ENCODE measurements around the gene CAMP. TPM values are rescaled to one million over a fixed set of nuclear protein-coding genes. Genes with fewer than 3 reads are reported as not detected.

Gene CAMP
- total and polyA plus RNA-seq, 2 experiments from 2014 or later, result not detected

DNA sequence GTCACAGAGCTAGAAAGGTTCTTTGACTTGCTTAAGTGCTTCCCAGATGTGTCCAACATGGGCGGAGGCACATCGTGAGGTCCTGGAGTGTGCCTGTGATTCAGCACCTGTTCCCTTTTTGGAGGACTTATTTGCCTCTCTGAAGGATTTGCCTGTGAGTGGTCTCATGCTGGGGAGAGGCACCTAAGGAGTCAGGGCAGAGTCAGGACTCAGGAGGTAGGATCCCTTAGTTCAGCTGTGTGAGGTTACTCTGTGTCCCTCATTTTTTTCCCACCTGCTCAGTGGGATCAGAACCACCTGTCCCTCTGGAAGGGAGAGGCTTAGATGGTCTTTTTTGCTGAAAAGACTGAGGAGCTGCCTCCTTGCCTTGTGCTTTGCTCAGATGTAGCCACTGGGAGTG lies 20.6 kb downstream of the CAMP start:
- no peaks in the 10 kb centered on the region for H3K9me2 ChIP-seq (replicated peaks; ENCODE audit: insufficient read depth)
- WGBS (ENCODE audit: low lambda C conversion rate, missing lambda C conversion rate), result 96% methylated on average over 2 of the region's 2 CpGs
- H3K27ac ChIP-seq, result no peak overlapping the region
- H4K20me1 ChIP-seq (ENCODE audit: insufficient read depth, poor library complexity, severe bottlenecking), result no peaks in the 10 kb centered on the region
- no peak overlapping the region for H3K4me3 ChIP-seq
- no peaks in the 10 kb centered on the region for H3K36me3 ChIP-seq (replicated peaks; ENCODE audit: insufficient read depth, low read depth)
- peaks cover 3% of the 10 kb centered on the region for H3K4me1 ChIP-seq (ENCODE audit: insufficient read depth)
- H2AFZ ChIP-seq, result no peak overlapping the region
- H3K4me2 ChIP-seq, result no peak overlapping the region
- H3K9me3 ChIP-seq (ENCODE audit: low read depth), result no peaks in the 10 kb centered on the region
- no peaks in the 10 kb centered on the region for H3K27me3 ChIP-seq
- no peak for TF ChIP-seq EZH2phosphoT487 (IDR thresholded peaks at IDR 0.05; ENCODE audit: low read depth, severe bottlenecking, unreplicated experiment)
- TF ChIP-seq, protein P1, sequence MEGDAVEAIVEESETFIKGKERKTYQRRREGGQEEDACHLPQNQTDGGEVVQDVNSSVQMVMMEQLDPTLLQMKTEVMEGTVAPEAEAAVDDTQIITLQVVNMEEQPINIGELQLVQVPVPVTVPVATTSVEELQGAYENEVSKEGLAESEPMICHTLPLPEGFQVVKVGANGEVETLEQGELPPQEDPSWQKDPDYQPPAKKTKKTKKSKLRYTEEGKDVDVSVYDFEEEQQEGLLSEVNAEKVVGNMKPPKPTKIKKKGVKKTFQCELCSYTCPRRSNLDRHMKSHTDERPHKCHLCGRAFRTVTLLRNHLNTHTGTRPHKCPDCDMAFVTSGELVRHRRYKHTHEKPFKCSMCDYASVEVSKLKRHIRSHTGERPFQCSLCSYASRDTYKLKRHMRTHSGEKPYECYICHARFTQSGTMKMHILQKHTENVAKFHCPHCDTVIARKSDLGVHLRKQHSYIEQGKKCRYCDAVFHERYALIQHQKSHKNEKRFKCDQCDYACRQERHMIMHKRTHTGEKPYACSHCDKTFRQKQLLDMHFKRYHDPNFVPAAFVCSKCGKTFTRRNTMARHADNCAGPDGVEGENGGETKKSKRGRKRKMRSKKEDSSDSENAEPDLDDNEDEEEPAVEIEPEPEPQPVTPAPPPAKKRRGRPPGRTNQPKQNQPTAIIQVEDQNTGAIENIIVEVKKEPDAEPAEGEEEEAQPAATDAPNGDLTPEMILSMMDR (IDR thresholded peaks at IDR 0.05; ENCODE audit: poor library complexity), result no peak
- TF ChIP-seq EZH2 (IDR thresholded peaks at IDR 0.05; ENCODE audit: borderline replicate concordance), result no peak
- no peak for DNase-seq (ENCODE audit: low spot score)
- H3K79me2 ChIP-seq, result peaks cover 8% of the 10 kb centered on the region

DNA sequence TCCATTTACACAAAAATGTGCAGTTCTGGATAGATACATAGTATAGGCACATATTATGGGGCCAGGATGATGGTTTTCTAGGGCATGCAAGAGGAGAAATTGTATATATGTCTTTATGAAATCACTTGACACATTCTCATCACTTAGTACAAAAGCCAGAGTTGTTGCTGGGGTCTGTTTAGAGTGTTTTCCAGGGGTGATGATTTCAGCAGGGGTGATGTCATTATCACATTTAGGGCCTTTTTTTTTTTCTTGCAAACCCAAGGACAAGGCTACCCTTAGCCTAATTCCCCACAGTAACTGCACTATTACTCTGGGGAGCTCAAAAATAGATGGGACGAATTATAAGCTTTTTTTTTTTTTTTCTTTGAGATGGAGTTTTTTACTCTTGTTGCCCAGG lies 21.2 kb downstream of the CAMP start:
- Histone ChIP-seq H3K4me2 (no peak overlapping the region), H3K9me3 (ENCODE audit: low read depth) (no peaks in the 10 kb centered on the region), H2AFZ (no peak overlapping the region), H4K20me1 (ENCODE audit: insufficient read depth, poor library complexity, severe bottlenecking) (no peaks in the 10 kb centered on the region), H3K4me3 (no peak overlapping the region), H3K9me2 (replicated peaks; ENCODE audit: insufficient read depth) (no peaks in the 10 kb centered on the region), H3K79me2 (peaks cover 8% of the 10 kb centered on the region), H3K27ac (no peak overlapping the region), H3K4me1 (ENCODE audit: insufficient read depth) (peaks cover 3% of the 10 kb centered on the region), H3K36me3 (replicated peaks; ENCODE audit: insufficient read depth, low read depth) (no peaks in the 10 kb centered on the region), H3K27me3 (no peaks in the 10 kb centered on the region)
- DNase-seq (ENCODE audit: low spot score), result no peak
- TF ChIP-seq, protein P1 (IDR thresholded peaks at IDR 0.05; ENCODE audit: poor library complexity), result no peak
- no peak for TF ChIP-seq EZH2 (IDR thresholded peaks at IDR 0.05; ENCODE audit: borderline replicate concordance)
- no peak for TF ChIP-seq EZH2phosphoT487 (IDR thresholded peaks at IDR 0.05; ENCODE audit: low read depth, severe bottlenecking, unreplicated experiment)
- 95% methylated on average over 1 of the region's 1 CpG for WGBS (ENCODE audit: low lambda C conversion rate, missing lambda C conversion rate)

DNA sequence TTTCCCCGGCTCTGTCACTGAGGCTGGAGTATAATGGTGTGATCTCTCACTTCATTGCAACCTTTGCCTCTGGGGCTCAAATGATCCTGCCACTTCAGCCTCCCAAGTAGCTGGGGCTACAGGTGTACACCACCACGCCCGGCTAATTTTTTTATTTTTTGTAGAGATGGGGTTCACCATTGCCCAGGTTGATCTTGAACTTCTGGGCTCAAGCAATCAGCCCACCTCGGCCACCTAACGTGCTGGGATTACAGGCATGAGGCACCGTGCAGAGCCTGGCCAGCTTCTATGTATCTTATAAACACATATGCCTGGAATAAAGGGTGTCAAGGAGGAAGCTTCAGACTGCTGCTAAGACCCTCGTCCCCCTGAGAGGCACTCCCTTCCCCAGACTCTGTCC lies 21.8 kb downstream of the CAMP start:
- DNase-seq (ENCODE audit: low spot score), result no peak
- no peaks in the 10 kb centered on the region for H3K9me2 ChIP-seq (replicated peaks; ENCODE audit: insufficient read depth)
- H3K36me3 ChIP-seq (replicated peaks; ENCODE audit: insufficient read depth, low read depth), result no peaks in the 10 kb centered on the region
- peaks cover 8% of the 10 kb centered on the region for H3K79me2 ChIP-seq
- H3K4me3 ChIP-seq, result no peak overlapping the region
- no peak overlapping the region for H2AFZ ChIP-seq
- peaks cover 3% of the 10 kb centered on the region for H3K4me1 ChIP-seq (ENCODE audit: insufficient read depth)
- H3K27me3 ChIP-seq, result no peaks in the 10 kb centered on the region
- H3K4me2 ChIP-seq, result no peak overlapping the region
- H3K27ac ChIP-seq, result no peak overlapping the region
- 90% methylated on average over 7 of the region's 7 CpGs for WGBS (ENCODE audit: low lambda C conversion rate, missing lambda C conversion rate)
- no peaks in the 10 kb centered on the region for H3K9me3 ChIP-seq (ENCODE audit: low read depth)
- TF ChIP-seq EZH2phosphoT487 (IDR thresholded peaks at IDR 0.05; ENCODE audit: low read depth, severe bottlenecking, unreplicated experiment) (no peak), EZH2 (IDR thresholded peaks at IDR 0.05; ENCODE audit: borderline replicate concordance) (no peak)
- TF ChIP-seq, protein P1 (IDR thresholded peaks at IDR 0.05; ENCODE audit: poor library complexity), result no peak
- H4K20me1 ChIP-seq (ENCODE audit: insufficient read depth, poor library complexity, severe bottlenecking), result no peaks in the 10 kb centered on the region

DNA sequence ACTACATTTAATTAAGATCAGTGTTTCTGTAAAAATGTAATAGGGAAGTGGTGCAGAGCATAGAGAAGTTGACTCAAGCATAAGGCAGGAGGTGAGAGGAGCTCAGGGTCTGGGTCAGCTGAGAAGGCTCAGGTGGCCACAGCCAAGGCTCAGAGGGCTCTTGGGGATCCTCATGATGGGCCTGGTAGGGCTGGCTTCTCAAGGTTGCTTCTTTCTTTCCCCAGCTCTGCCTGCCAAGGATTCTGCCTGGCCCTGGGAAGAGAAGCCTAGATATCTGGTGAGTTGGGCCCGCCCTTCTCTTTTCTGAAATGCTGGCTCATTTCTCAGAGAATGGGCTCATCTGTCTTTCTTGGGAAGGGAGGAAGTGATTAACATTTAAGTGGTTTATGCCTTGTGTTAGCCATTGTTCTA lies 24.1 kb downstream of the CAMP start:
- no peak for DNase-seq (ENCODE audit: low spot score)
- 91% methylated on average over 1 of the region's 1 CpG for WGBS (ENCODE audit: low lambda C conversion rate, missing lambda C conversion rate)
- no peaks in the 10 kb centered on the region for H3K9me3 ChIP-seq (ENCODE audit: low read depth)
- no peak overlapping the region for H3K4me2 ChIP-seq
- no peaks in the 10 kb centered on the region for H3K4me1 ChIP-seq (ENCODE audit: insufficient read depth)
- H3K36me3 ChIP-seq (replicated peaks; ENCODE audit: insufficient read depth, low read depth), result no peaks in the 10 kb centered on the region
- H3K9me2 ChIP-seq (replicated peaks; ENCODE audit: insufficient read depth), result no peaks in the 10 kb centered on the region
- H3K27ac ChIP-seq, result no peak overlapping the region
- TF ChIP-seq EZH2 (IDR thresholded peaks at IDR 0.05; ENCODE audit: borderline replicate concordance), result no peak
- H3K79me2 ChIP-seq, result peaks cover 2% of the 10 kb centered on the region
- no peak overlapping the region for H2AFZ ChIP-seq
- no peak overlapping the region for H3K4me3 ChIP-seq
- H4K20me1 ChIP-seq (ENCODE audit: insufficient read depth, poor library complexity, severe bottlenecking), result no peaks in the 10 kb centered on the region
- H3K27me3 ChIP-seq, result no peaks in the 10 kb centered on the region
